ENCODE results near the gene FGD1.

FGD1 gene

GRCh38 chrX:54479136-54480111 is 16.6 kb downstream of the FGD1 start:
- DNase-seq (ENCODE audit: insufficient read length, low spot score) (no peak), FAIRE-seq (no peak)
- no peak for TF ChIP-seq PAX5 (IDR thresholded peaks at IDR 0.05; ENCODE audit: insufficient read depth, low read length, severe bottlenecking)
- no peak for TF ChIP-seq POU2F2 (IDR thresholded peaks at IDR 0.05; ENCODE audit: low read depth, low read length)
- no peak for TF ChIP-seq POLR2AphosphoS5 (IDR thresholded peaks at IDR 0.05; ENCODE audit: low read depth, low read length)
- no peak for TF ChIP-seq SPI1 (IDR thresholded peaks at IDR 0.05; ENCODE audit: low read depth, low read length)
- no peak for TF ChIP-seq TAF1 (IDR thresholded peaks at IDR 0.05; ENCODE audit: low read depth, low read length)
- no peak for TF ChIP-seq POLR2A (IDR thresholded peaks at IDR 0.05; ENCODE audit: low read depth, low read length)

DNA sequence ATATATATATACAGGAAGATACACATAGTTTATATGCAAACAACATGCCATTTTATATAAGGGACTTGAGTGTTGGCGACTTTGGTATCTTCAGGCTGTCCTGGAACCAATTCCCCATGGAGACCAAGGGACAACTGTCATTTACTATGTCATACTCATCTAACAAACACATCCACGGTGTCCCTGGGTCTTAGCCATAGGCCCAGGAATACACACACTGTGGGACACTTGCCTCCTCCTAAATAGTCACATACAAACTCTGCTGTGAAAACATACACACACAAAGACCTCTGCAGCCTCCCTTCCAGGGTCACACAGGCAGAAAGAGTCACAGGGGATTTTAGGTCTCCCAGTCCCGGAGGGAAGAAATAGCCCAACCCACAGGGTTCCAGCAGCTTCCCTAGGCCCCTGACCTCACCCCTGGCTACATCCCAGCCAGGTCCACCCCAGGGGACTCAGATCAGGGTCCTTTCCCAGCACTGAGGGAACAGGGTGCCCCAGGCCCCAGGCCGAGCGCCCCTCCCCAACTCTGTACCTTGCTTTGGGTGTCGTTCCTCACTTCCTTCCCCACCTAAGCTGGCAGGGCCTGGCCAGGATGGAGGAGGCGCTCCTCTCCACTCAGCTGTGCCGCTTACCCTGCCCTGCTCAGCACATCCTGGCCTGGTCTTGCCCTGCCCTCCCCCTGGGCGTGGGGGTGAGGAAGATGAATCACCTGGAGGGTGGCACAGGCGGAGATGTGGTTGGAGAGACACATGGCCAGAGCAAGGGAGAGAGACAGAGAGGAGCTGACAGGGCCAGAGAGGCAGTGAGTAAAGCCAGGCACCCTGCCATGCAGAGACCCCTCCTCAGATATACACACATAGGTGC is 21.8 kb downstream of the FGD1 start:
- TF ChIP-seq TAF1 (IDR thresholded peaks at IDR 0.05; ENCODE audit: low read depth, low read length) (no peak), POLR2AphosphoS5 (IDR thresholded peaks at IDR 0.05; ENCODE audit: low read depth, low read length) (no peak), SPI1 (IDR thresholded peaks at IDR 0.05; ENCODE audit: low read depth, low read length) (no peak), POLR2A (IDR thresholded peaks at IDR 0.05; ENCODE audit: low read depth, low read length) (no peak), POU2F2 (IDR thresholded peaks at IDR 0.05; ENCODE audit: low read depth, low read length) (no peak), PAX5 (IDR thresholded peaks at IDR 0.05; ENCODE audit: insufficient read depth, low read length, severe bottlenecking) (no peak)
- peak; percentile 40 for FAIRE-seq
- no peak for DNase-seq (ENCODE audit: insufficient read length, low spot score)

DNA sequence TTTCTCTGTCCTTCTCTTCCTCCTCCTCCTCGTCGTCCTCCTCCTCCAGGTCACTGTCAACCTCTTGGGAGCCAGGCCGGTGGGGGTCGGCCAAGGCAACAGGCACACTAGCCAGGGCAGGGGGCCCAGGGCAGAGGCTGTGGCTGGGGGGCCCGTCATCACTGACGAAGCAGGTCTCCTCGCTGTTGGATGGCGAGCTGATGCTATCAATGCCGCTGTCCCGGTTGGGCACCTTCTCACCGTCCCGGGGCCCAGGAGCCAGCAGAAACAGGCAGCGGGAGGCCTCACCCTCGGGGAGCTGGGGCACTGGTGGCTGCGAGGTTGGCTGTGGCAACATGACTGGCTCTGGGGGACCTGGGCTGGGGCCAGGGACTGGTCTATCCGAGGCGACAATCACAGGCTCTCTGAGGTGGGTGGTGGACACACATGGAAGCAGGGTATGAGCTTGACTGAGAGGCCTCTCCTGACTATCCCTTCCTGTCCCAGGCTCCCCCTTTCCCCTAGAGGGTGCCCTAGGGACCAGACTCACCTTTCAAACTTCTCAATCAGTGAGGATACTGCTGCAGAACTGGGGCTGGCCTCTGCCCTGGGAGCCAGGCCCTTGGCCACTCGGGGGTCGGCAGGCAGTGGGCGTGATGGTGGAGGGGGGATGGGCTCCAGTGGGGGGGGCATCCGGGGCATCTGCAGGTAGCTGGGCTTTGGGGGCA is 25.8 kb downstream of the FGD1 start:
- DNase-seq (ENCODE audit: insufficient read length, low spot score) (no peak), FAIRE-seq (no peak)
- TF ChIP-seq POLR2AphosphoS5 (IDR thresholded peaks at IDR 0.05; ENCODE audit: low read depth, low read length) (no peak), PAX5 (IDR thresholded peaks at IDR 0.05; ENCODE audit: insufficient read depth, low read length, severe bottlenecking) (no peak), SPI1 (IDR thresholded peaks at IDR 0.05; ENCODE audit: low read depth, low read length) (no peak), POU2F2 (IDR thresholded peaks at IDR 0.05; ENCODE audit: low read depth, low read length) (no peak), TAF1 (IDR thresholded peaks at IDR 0.05; ENCODE audit: low read depth, low read length) (no peak), POLR2A (IDR thresholded peaks at IDR 0.05; ENCODE audit: low read depth, low read length) (no peak)

DNA sequence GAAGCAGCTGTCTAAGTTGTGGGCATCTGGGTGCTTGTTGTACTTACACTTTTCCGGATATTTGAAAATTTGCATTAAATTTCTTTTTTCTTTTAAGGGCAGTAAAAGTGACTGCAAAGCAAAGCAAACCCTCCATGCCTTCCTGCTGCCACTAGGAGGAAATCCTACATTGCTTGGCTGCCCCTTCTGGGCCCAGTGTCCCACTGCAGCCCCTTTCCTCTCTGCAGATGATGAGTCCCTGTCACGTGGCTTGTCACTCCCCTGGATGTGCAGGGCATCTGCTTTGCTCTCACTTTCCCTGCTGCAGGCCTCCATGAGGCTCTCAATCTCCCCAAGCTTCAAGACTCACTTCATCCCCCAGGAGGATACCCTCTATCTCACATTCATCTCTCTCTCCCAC is 43.1 kb downstream of the FGD1 start:
- no peak for DNase-seq (ENCODE audit: insufficient read length, low spot score)
- FAIRE-seq = no peak
- TF ChIP-seq SPI1 (IDR thresholded peaks at IDR 0.05; ENCODE audit: low read depth, low read length) = no peak
- no peak for TF ChIP-seq POLR2AphosphoS5 (IDR thresholded peaks at IDR 0.05; ENCODE audit: low read depth, low read length)
- no peak for TF ChIP-seq PAX5 (IDR thresholded peaks at IDR 0.05; ENCODE audit: insufficient read depth, low read length, severe bottlenecking)
- no peak for TF ChIP-seq POLR2A (IDR thresholded peaks at IDR 0.05; ENCODE audit: low read depth, low read length)
- no peak for TF ChIP-seq TAF1 (IDR thresholded peaks at IDR 0.05; ENCODE audit: low read depth, low read length)
- no peak for TF ChIP-seq POU2F2 (IDR thresholded peaks at IDR 0.05; ENCODE audit: low read depth, low read length)

DNA sequence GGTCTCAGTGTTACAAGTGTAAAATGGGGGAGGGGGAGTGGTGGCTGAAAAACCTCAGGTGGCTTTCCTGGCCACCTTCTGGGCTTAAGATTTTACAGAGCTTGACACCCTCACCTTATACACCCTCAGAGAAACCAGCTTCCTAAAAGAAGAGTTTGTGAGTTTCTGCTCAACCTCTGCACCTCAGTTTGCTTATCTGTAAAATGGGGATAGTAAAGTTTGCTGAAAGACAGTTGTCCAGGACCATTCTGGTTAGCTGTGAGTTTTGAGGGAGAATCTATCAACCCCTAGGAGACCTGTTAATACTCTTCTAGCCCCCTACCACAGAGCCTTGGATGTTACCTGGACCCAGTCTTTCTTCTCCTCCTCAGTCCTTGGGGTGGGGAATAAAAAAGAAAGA is 46.1 kb downstream of the FGD1 start:
- TF ChIP-seq POLR2AphosphoS5 (IDR thresholded peaks at IDR 0.05; ENCODE audit: low read depth, low read length) (no peak), POLR2A (IDR thresholded peaks at IDR 0.05; ENCODE audit: low read depth, low read length) (no peak)
- DNase-seq (ENCODE audit: insufficient read length, low spot score) = no peak
- FAIRE-seq = no peak

DNA sequence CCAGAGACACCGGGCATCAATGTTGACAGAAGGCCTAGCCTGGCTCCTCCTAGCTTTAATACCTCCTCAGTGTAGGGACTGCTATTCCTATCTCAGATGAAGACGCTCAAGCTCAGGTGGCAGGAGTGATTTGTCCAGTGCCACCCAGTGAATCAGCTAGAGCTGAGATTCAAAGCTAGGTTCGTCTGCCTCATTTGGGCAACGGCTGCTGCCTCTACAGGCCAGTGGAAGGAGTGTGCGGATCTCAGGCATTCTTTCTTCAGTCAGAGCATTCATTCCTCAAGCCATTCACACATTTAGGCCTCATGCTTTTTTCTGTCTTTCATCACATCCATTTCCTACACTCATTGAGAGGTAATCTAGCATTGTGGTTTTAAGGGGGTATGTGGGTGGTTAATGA is 48.6 kb downstream of the FGD1 start:
- no peak for TF ChIP-seq POU2F2 (IDR thresholded peaks at IDR 0.05; ENCODE audit: low read depth, low read length)
- no peak for TF ChIP-seq PAX5 (IDR thresholded peaks at IDR 0.05; ENCODE audit: insufficient read depth, low read length, severe bottlenecking)
- no peak for TF ChIP-seq TAF1 (IDR thresholded peaks at IDR 0.05; ENCODE audit: low read depth, low read length)
- TF ChIP-seq SPI1 (IDR thresholded peaks at IDR 0.05; ENCODE audit: low read depth, low read length) = no peak
- TF ChIP-seq POLR2A (IDR thresholded peaks at IDR 0.05; ENCODE audit: low read depth, low read length) = no peak
- TF ChIP-seq POLR2AphosphoS5 (IDR thresholded peaks at IDR 0.05; ENCODE audit: low read depth, low read length) = no peak
- no peak for FAIRE-seq
- DNase-seq (ENCODE audit: insufficient read length, low spot score) = no peak

DNA sequence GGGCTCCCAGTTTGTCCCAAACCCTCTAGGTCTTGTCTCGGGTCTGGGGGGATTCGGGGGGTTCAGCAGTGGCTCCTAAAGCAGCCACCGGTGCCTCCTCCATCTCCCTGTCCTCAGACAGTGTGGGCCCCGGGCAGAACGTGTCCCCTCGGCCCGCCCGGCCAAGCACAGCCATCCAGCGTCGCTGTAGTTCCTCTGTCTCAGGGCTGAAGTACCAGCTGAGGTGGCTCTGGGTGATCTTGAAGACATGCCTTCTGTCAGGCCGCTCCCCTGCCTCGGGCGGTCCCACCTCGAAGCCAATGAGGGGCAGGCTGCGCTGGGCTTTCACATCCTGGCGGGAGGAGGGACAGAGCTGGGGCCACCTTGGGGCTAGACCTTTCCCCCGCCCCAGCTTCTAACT is 50.0 kb downstream of the FGD1 start:
- DNase-seq (ENCODE audit: insufficient read length, low spot score) (no peak), FAIRE-seq (no peak)
- TF ChIP-seq POLR2AphosphoS5 (IDR thresholded peaks at IDR 0.05; ENCODE audit: low read depth, low read length) (0 out of 2 replicates have a peak, but pooled peaks have one; percentile 24), SPI1 (IDR thresholded peaks at IDR 0.05; ENCODE audit: low read depth, low read length) (no peak), POLR2A (IDR thresholded peaks at IDR 0.05; ENCODE audit: low read depth, low read length) (0 out of 2 replicates have a peak, but pooled peaks have one; percentile 7), PAX5 (IDR thresholded peaks at IDR 0.05; ENCODE audit: insufficient read depth, low read length, severe bottlenecking) (no peak), POU2F2 (IDR thresholded peaks at IDR 0.05; ENCODE audit: low read depth, low read length) (no peak)

DNA sequence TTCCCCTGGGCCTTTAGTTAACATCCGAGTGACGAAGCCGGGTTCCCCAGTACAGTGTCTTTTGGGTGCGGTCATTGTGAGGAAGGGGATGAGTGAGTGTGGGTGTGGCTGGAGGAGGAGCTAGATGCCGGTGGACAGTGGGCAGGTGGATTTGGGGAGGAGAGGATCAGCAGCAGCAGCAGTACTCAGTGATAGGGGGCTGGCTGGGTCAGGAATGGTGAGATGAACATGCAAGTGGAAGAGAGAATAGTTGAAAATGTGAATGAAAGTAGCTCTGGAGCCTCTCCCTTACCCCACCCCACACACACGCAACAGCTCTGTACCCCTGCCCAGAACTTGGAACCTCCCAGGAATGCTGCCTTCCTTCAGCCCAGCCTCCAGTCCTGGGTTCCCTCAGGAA is 51.3 kb downstream of the FGD1 start:
- TF ChIP-seq POLR2AphosphoS5 (IDR thresholded peaks at IDR 0.05; ENCODE audit: low read depth, low read length) (no peak), SPI1 (IDR thresholded peaks at IDR 0.05; ENCODE audit: low read depth, low read length) (no peak), POLR2A (IDR thresholded peaks at IDR 0.05; ENCODE audit: low read depth, low read length) (no peak), PAX5 (IDR thresholded peaks at IDR 0.05; ENCODE audit: insufficient read depth, low read length, severe bottlenecking) (no peak), TAF1 (IDR thresholded peaks at IDR 0.05; ENCODE audit: low read depth, low read length) (no peak), POU2F2 (IDR thresholded peaks at IDR 0.05; ENCODE audit: low read depth, low read length) (no peak)
- no peak for DNase-seq (ENCODE audit: insufficient read length, low spot score)
- FAIRE-seq = no peak

Data from GM12891 (cell line).